Measurements from ENCODE around the gene PALMD.

The PALMD gene

GRCh38 chr1:99726407-99726806, 80.5 kb downstream of the PALMD start:
- no peak for TF ChIP-seq CTCF (conservative IDR thresholded peaks at IDR 0.05; ENCODE audit: low read length)
- no peak for DNase-seq (ENCODE audit: low read depth)
- H3K4me3 ChIP-seq (ENCODE audit: low read length): no peak overlapping the region

GRCh38 chr1:99726818-99727217, 80.9 kb downstream of the PALMD start:
- TF ChIP-seq CTCF (conservative IDR thresholded peaks at IDR 0.05; ENCODE audit: low read length): no peak
- no peak for DNase-seq (ENCODE audit: low read depth)
- H3K4me3 ChIP-seq (ENCODE audit: low read length): no peak overlapping the region

- TF ChIP-seq CTCF (conservative IDR thresholded peaks at IDR 0.05; ENCODE audit: low read length): no peak
- peak; percentile 37 for DNase-seq (ENCODE audit: low read depth)
- no peak overlapping the region for H3K4me3 ChIP-seq (ENCODE audit: low read length)
Measured at GRCh38 chr1:99727575-99728185, 81.8 kb downstream of the PALMD start.

- peak; percentile 48 for TF ChIP-seq CTCF (conservative IDR thresholded peaks at IDR 0.05; ENCODE audit: low read length)
- no peak overlapping the region for H3K4me3 ChIP-seq (ENCODE audit: low read length)
- peak; percentile 24 for DNase-seq (ENCODE audit: low read depth)
Measured at GRCh38 chr1:99728494-99729235, 82.8 kb downstream of the PALMD start.

GRCh38 chr1:99731384-99731783, 85.5 kb downstream of the PALMD start:
- no peak overlapping the region for H3K4me3 ChIP-seq (ENCODE audit: low read length)
- TF ChIP-seq CTCF (conservative IDR thresholded peaks at IDR 0.05; ENCODE audit: low read length): no peak
- DNase-seq (ENCODE audit: low read depth): peak; percentile 15

GRCh38 chr1:99735852-99736251, 89.9 kb downstream of the PALMD start:
- no peak overlapping the region for H3K4me3 ChIP-seq (ENCODE audit: low read length)
- DNase-seq (ENCODE audit: low read depth): no peak
- TF ChIP-seq CTCF (conservative IDR thresholded peaks at IDR 0.05; ENCODE audit: low read length): no peak

GRCh38 chr1:99737016-99737415, 91.1 kb downstream of the PALMD start:
- DNase-seq (ENCODE audit: low read depth): peak; percentile 75
- no peak overlapping the region for H3K4me3 ChIP-seq (ENCODE audit: low read length)
- TF ChIP-seq CTCF (conservative IDR thresholded peaks at IDR 0.05; ENCODE audit: low read length): peak; percentile 62

All from AG10803 (cell line).